HepG2 (cell line): ENCODE results near the gene ANP32B. TPM values are rescaled to one million over a fixed set of nuclear protein-coding genes. Genes with fewer than 3 reads are reported as not detected.

ENCODE experiments used
- HOXA3 ChIP-seq: sonication (generic); formaldehyde crosslinking; IDR thresholded peaks from 2 replicates; pipeline ENCODE4 v1.5.0; 2020; ENCODE audit warnings: missing genetic modification reagents
- HOXA5 ChIP-seq: sonication (generic); formaldehyde crosslinking; IDR thresholded peaks from 2 replicates; pipeline ENCODE4 v1.4.0; 2020; ENCODE audit warnings: missing genetic modification reagents
- KLF12 ChIP-seq: sonication (generic); formaldehyde crosslinking; IDR thresholded peaks from 2 replicates; pipeline ENCODE4 v1.4.0; 2020; ENCODE audit warnings: missing genetic modification reagents, borderline replicate concordance
- KLF16 ChIP-seq, 2 experiments: sonication (generic) in 1 of 2; formaldehyde crosslinking in 1 of 2; IDR thresholded peaks; 2 replicates each; pipeline versions ENCODE4 v1.6.1 to v1.8.0; 2016 to 2023; ENCODE audit warnings: missing genetic modification reagents in 2 of 2, missing compliant biosample characterization in 1 of 2
- SRSF1 ChIP-seq: fragments of 200-400 bp; formaldehyde crosslinking; optimal IDR thresholded peaks from 2 replicates; pipeline ENCODE3; 2017; ENCODE audit warnings: mild to moderate bottlenecking, low read depth, low read length, moderate library complexity
- ZC3H13 ChIP-seq: sonication (generic); formaldehyde crosslinking; IDR thresholded peaks from 2 replicates; pipeline ENCODE4 v1.8.1; 2023; ENCODE audit warnings: mild to moderate bottlenecking, missing genetic modification reagents, moderate library complexity
- ZFP36 ChIP-seq: fragments of 150-350 bp; IDR thresholded peaks from 2 replicates; pipeline ENCODE4 v1.6.1; 2018; ENCODE audit warnings: borderline replicate concordance, low read length, low read depth; ENCODE audit not compliant: partially characterized antibody
- ZFP37 ChIP-seq: sonication (generic); formaldehyde crosslinking; IDR thresholded peaks from 2 replicates; pipeline ENCODE4 v1.4.0; 2020; ENCODE audit warnings: missing genetic modification reagents, borderline replicate concordance
- ZFP62 ChIP-seq: sonication (generic); formaldehyde crosslinking; IDR thresholded peaks from 2 replicates; pipeline ENCODE4 v1.4.0; 2020; ENCODE audit warnings: missing genetic modification reagents
- ZNF142 ChIP-seq: sonication (generic); formaldehyde crosslinking; IDR thresholded peaks from 2 replicates; pipeline ENCODE4 v1.4.0; 2020; ENCODE audit warnings: missing genetic modification reagents
- ZNF639 ChIP-seq: conservative IDR thresholded peaks from 2 replicates; pipeline ENCODE4 v1.6.1; 2018; ENCODE audit warnings: missing genetic modification reagents
- ZNF646 ChIP-seq: sonication (generic); formaldehyde crosslinking; IDR thresholded peaks from 2 replicates; pipeline ENCODE4 v1.9.0; 2021; ENCODE audit warnings: mild to moderate bottlenecking, missing genetic modification reagents
- polyA plus RNA-seq, 8 experiments: library from polyadenylated mRNA; depleted of rRNA in 3 of 8; stranded (reverse) in 7 of 8; unstranded in 1 of 8; fragments of >200 nt; fragmentation: Illumina TruSeq in 4 of 8; extraction: Trizol in 4 of 8; gene quantifications; 2 replicates each; pipeline versions ENCODE4 v1.2.1 to v1.2.3, GENCODE V29; 2011 to 2016; ENCODE audit warnings: low read depth in 4 of 8, missing spikeins in 1 of 8, mixed read lengths in 1 of 8; ENCODE audit not compliant: insufficient read depth in 1 of 8
- total RNA-seq, 5 experiments: library from RNA; depleted of rRNA; stranded (reverse); fragments of >200 nt; fragmentation: Illumina TruSeq; extraction: Trizol; gene quantifications; 2 replicates each; pipeline ENCODE4 v1.2.3, GENCODE V29; 2016; ENCODE audit warnings: low read depth in 1 of 5
- TF ChIP-seq, protein P1 (sequence below): sonication (generic); formaldehyde crosslinking; IDR thresholded peaks from 2 replicates; pipeline ENCODE4 v1.4.0; 2020; ENCODE audit warnings: missing genetic modification reagents

ANP32B gene
- total and polyA plus RNA-seq, 2 of the 13 experiments (the other 11 are each of a cell fraction or from before 2014, with no cell fraction given) = 22.1 to 37.5 TPM

DNA sequence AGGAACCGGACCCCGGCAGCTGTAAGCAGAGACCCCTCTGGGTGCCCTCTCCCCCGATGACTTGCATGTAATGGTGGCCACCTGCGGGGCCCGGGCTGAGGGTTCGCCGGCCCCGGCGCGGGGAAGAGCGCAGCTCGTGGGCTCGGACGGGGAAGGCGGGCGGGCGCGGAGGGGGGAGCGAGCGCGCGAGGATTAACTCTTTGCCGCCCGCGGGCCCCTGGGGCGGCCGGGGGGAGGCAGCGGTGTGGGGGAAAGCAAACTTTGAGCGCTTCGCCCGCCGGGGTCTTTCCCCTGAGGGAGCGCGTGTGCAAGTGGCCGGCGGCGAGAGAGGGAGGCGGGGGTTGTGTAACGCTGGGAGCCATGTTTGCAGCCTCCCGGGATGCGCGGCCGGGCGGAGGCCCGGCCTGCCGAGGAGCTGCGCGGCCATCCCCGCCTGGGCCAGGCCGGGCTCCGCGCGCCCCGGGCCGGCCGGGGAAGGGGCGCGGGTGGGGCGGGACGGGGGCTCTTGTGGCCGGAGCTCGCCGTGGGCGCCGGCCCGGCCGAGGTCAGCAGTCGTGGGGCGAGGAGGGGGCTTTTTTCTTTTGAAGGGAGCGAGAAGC is 547 bp downstream of the ANP32B start (continued):
- TF ChIP-seq ZNF142 (CRISPR knock-in tag) (peak; percentile 70; the same call in 1 of the 2 replicates), ZFP37 (CRISPR knock-in tag) (no peak), ZC3H13 (0 out of 2 replicates have a peak, but pooled peaks have one; percentile 29), ZNF646 (CRISPR knock-in tag) (no peak), HOXA5 (no peak), HOXA3 (CRISPR knock-in tag) (no peak), ZNF639 (CRISPR knock-in tag) (no peak; the same call in 1 of the 2 replicates), ZFP62 (CRISPR knock-in tag) (no peak), SRSF1 (peak; percentile 28), ZFP36 (no peak), KLF12 (CRISPR knock-in tag) (no peak), KLF16 (CRISPR knock-in tag; IDR thresholded peaks at IDR 0.05) (no peak)
- TF ChIP-seq, protein P1, sequence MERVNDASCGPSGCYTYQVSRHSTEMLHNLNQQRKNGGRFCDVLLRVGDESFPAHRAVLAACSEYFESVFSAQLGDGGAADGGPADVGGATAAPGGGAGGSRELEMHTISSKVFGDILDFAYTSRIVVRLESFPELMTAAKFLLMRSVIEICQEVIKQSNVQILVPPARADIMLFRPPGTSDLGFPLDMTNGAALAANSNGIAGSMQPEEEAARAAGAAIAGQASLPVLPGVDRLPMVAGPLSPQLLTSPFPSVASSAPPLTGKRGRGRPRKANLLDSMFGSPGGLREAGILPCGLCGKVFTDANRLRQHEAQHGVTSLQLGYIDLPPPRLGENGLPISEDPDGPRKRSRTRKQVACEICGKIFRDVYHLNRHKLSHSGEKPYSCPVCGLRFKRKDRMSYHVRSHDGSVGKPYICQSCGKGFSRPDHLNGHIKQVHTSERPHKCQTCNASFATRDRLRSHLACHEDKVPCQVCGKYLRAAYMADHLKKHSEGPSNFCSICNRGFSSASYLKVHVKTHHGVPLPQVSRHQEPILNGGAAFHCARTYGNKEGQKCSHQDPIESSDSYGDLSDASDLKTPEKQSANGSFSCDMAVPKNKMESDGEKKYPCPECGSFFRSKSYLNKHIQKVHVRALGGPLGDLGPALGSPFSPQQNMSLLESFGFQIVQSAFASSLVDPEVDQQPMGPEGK (CRISPR knock-in tag) = peak; percentile 40; the same call in 1 of the 2 replicates
